ENCODE data around the gene EIF2S2. TPM values are rescaled to one million over a fixed set of nuclear protein-coding genes. Genes with fewer than 3 reads are reported as not detected.

The EIF2S2 gene
- total and polyA plus RNA-seq, 2 donors (not counting 1 experiment from before 2014, with no cell fraction given), result 108 to 140 TPM

DNA sequence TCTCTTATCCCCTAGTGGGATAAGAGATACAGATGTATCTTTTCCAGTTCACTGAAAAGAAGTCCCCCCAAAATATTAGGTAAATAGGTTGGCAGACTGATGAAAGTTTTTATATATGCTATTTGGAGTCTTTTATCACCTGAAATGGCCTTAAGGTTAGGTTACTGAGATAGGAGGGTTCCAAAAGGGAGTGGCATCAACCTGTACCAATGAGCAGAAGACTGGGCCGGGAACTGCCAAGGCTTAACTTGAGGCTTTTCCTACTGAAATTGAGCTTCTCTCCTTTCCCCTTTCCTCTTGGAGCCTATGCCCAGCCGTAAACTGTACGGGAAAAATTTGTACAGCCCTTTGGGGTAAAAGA, 42.0 kb downstream of the EIF2S2 start:
- no peaks in the 10 kb centered on the region for H3K9me3 ChIP-seq (ENCODE audit: control insufficient read depth, insufficient read depth, low read depth, low read length)
- H3K36me3 ChIP-seq (ENCODE audit: control insufficient read depth, insufficient read depth, low read length), result peaks cover 4% of the 10 kb centered on the region
- no peaks in the 10 kb centered on the region for H3K27me3 ChIP-seq (ENCODE audit: control insufficient read depth, insufficient read depth, low read length)
- peaks cover 4% of the 10 kb centered on the region for H3K79me2 ChIP-seq (ENCODE audit: control insufficient read depth, insufficient read depth, low read length)
- H3K27ac ChIP-seq (ENCODE audit: insufficient read depth, low read length), result no peak overlapping the region
- H3K4me1 ChIP-seq (ENCODE audit: control insufficient read depth, extremely low read depth, insufficient read depth, low read length), result peaks cover 9% of the 10 kb centered on the region
- H4K20me1 ChIP-seq (ENCODE audit: control insufficient read depth, extremely low read depth, insufficient read depth, low read length), result no peaks in the 10 kb centered on the region
- DNase-seq (ENCODE audit: low read depth in 2 of 2), result no peak
- H3K4me2 ChIP-seq (ENCODE audit: extremely low read depth, insufficient read depth, low read length), result no peak overlapping the region
- TF ChIP-seq EZH2 (IDR thresholded peaks at IDR 0.05; ENCODE audit: low read length, missing control alignments), result no peak
- TF ChIP-seq, protein P1, sequence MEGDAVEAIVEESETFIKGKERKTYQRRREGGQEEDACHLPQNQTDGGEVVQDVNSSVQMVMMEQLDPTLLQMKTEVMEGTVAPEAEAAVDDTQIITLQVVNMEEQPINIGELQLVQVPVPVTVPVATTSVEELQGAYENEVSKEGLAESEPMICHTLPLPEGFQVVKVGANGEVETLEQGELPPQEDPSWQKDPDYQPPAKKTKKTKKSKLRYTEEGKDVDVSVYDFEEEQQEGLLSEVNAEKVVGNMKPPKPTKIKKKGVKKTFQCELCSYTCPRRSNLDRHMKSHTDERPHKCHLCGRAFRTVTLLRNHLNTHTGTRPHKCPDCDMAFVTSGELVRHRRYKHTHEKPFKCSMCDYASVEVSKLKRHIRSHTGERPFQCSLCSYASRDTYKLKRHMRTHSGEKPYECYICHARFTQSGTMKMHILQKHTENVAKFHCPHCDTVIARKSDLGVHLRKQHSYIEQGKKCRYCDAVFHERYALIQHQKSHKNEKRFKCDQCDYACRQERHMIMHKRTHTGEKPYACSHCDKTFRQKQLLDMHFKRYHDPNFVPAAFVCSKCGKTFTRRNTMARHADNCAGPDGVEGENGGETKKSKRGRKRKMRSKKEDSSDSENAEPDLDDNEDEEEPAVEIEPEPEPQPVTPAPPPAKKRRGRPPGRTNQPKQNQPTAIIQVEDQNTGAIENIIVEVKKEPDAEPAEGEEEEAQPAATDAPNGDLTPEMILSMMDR (conservative IDR thresholded peaks at IDR 0.05 in 1 of 2, IDR thresholded peaks at IDR 0.05 in 1 of 2; ENCODE audit: low read depth in 1 of 2, low read length in 2 of 2), result no peak
- H3K9ac ChIP-seq (ENCODE audit: insufficient read depth, low read length), result no peak overlapping the region
- H2AFZ ChIP-seq (ENCODE audit: low read length), result no peak overlapping the region
- H3K4me3 ChIP-seq (replicated peaks in 1 of 4; ENCODE audit: control extremely low read depth in 1 of 4, insufficient read depth in 1 of 4, low read depth in 3 of 4, low read length in 4 of 4), result no peak overlapping the region

- Histone ChIP-seq H3K79me2 (ENCODE audit: control insufficient read depth, insufficient read depth, low read length) (peaks cover 4% of the 10 kb centered on the region), H3K4me2 (ENCODE audit: extremely low read depth, insufficient read depth, low read length) (no peak overlapping the region), H2AFZ (ENCODE audit: low read length) (no peak overlapping the region), H3K9me3 (ENCODE audit: control insufficient read depth, insufficient read depth, low read depth, low read length) (no peaks in the 10 kb centered on the region), H4K20me1 (ENCODE audit: control insufficient read depth, extremely low read depth, insufficient read depth, low read length) (no peaks in the 10 kb centered on the region), H3K9ac (ENCODE audit: insufficient read depth, low read length) (no peak overlapping the region), H3K27me3 (ENCODE audit: control insufficient read depth, insufficient read depth, low read length) (no peaks in the 10 kb centered on the region), H3K27ac (ENCODE audit: insufficient read depth, low read length) (no peak overlapping the region), H3K4me3 (replicated peaks in 1 of 4; ENCODE audit: control extremely low read depth in 1 of 4, insufficient read depth in 1 of 4, low read depth in 3 of 4, low read length in 4 of 4) (no peak overlapping the region), H3K36me3 (ENCODE audit: control insufficient read depth, insufficient read depth, low read length) (peaks cover 4% of the 10 kb centered on the region), H3K4me1 (ENCODE audit: control insufficient read depth, extremely low read depth, insufficient read depth, low read length) (peaks cover 12% of the 10 kb centered on the region)
- TF ChIP-seq EZH2 (IDR thresholded peaks at IDR 0.05; ENCODE audit: low read length, missing control alignments), result no peak
- TF ChIP-seq, protein P1 (conservative IDR thresholded peaks at IDR 0.05 in 1 of 2, IDR thresholded peaks at IDR 0.05 in 1 of 2; ENCODE audit: low read depth in 1 of 2, low read length in 2 of 2), result peak; percentile 85 to 90
- peak; percentile 72 to 88 for DNase-seq (ENCODE audit: low read depth in 2 of 2)
These were observed 42.5 kb downstream of the EIF2S2 start for GRCh38 chr20:34069341-34070078.

- H3K36me3 ChIP-seq (ENCODE audit: control insufficient read depth, insufficient read depth, low read length), result peaks cover 2% of the 10 kb centered on the region
- no peaks in the 10 kb centered on the region for H3K9me3 ChIP-seq (ENCODE audit: control insufficient read depth, insufficient read depth, low read depth, low read length)
- H2AFZ ChIP-seq (ENCODE audit: low read length), result no peak overlapping the region
- no peak for DNase-seq (ENCODE audit: low read depth in 2 of 2)
- no peaks in the 10 kb centered on the region for H3K27me3 ChIP-seq (ENCODE audit: control insufficient read depth, insufficient read depth, low read length)
- no peak overlapping the region for H3K9ac ChIP-seq (ENCODE audit: insufficient read depth, low read length)
- H3K4me2 ChIP-seq (ENCODE audit: extremely low read depth, insufficient read depth, low read length), result no peak overlapping the region
- no peaks in the 10 kb centered on the region for H4K20me1 ChIP-seq (ENCODE audit: control insufficient read depth, extremely low read depth, insufficient read depth, low read length)
- H3K4me1 ChIP-seq (ENCODE audit: control insufficient read depth, extremely low read depth, insufficient read depth, low read length), result peaks cover 12% of the 10 kb centered on the region
- no peak for TF ChIP-seq EZH2 (IDR thresholded peaks at IDR 0.05; ENCODE audit: low read length, missing control alignments)
- TF ChIP-seq, protein P1 (conservative IDR thresholded peaks at IDR 0.05 in 1 of 2, IDR thresholded peaks at IDR 0.05 in 1 of 2; ENCODE audit: low read depth in 1 of 2, low read length in 2 of 2), result no peak
- H3K4me3 ChIP-seq (replicated peaks in 1 of 4; ENCODE audit: control extremely low read depth in 1 of 4, insufficient read depth in 1 of 4, low read depth in 3 of 4, low read length in 4 of 4), result no peak overlapping the region
- H3K79me2 ChIP-seq (ENCODE audit: control insufficient read depth, insufficient read depth, low read length), result peaks cover 2% of the 10 kb centered on the region
- no peak overlapping the region for H3K27ac ChIP-seq (ENCODE audit: insufficient read depth, low read length)
These were observed 44.0 kb downstream of the EIF2S2 start for GRCh38 chr20:34068001-34068400.
